ENCODE data around the gene ST8SIA3.

- TF ChIP-seq, protein P1, sequence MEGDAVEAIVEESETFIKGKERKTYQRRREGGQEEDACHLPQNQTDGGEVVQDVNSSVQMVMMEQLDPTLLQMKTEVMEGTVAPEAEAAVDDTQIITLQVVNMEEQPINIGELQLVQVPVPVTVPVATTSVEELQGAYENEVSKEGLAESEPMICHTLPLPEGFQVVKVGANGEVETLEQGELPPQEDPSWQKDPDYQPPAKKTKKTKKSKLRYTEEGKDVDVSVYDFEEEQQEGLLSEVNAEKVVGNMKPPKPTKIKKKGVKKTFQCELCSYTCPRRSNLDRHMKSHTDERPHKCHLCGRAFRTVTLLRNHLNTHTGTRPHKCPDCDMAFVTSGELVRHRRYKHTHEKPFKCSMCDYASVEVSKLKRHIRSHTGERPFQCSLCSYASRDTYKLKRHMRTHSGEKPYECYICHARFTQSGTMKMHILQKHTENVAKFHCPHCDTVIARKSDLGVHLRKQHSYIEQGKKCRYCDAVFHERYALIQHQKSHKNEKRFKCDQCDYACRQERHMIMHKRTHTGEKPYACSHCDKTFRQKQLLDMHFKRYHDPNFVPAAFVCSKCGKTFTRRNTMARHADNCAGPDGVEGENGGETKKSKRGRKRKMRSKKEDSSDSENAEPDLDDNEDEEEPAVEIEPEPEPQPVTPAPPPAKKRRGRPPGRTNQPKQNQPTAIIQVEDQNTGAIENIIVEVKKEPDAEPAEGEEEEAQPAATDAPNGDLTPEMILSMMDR (IDR thresholded peaks at IDR 0.05; ENCODE audit: poor library complexity, severe bottlenecking) = no peak
- TF ChIP-seq TAF1 (IDR thresholded peaks at IDR 0.05; ENCODE audit: low read depth) (no peak), SMC3 (conservative IDR thresholded peaks at IDR 0.05; ENCODE audit: poor library complexity) (no peak), POLR2AphosphoS5 (IDR thresholded peaks at IDR 0.05) (no peak), RAD21 (conservative IDR thresholded peaks at IDR 0.05) (no peak), EZH2 (IDR thresholded peaks at IDR 0.05; ENCODE audit: borderline replicate concordance, insufficient read depth, low read length, poor library complexity, severe bottlenecking) (no peak)
These were observed 22.5 kb upstream of the ST8SIA3 start for GRCh38 chr18:57329856-57330255.
